ENCODE results near the gene BSN.
A peak's percentile ranks its signal among the peaks of the same experiment; 100 is the strongest.

Gene BSN

DNA sequence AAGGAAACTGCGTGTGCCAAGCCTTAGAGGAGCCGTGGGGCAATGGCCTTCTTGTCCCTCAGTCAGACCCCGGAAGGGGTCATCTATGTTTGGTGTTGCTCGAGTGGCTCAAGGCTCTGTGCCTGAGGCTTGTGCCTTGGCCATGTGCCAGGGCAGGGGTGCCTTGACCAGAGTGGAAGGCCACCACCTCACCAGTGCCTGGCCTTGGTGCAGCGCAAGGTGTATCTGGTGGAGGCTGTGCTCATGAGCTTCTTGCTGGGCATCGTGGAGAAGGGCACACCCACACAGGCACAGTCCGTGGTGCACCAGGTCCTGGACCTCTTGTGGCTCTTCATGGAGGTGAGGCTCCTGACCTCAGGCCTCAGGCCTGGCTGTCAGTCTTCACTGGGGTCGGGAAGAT, 145.7 kb downstream of the BSN start:
- DNase-seq = no peak

DNA sequence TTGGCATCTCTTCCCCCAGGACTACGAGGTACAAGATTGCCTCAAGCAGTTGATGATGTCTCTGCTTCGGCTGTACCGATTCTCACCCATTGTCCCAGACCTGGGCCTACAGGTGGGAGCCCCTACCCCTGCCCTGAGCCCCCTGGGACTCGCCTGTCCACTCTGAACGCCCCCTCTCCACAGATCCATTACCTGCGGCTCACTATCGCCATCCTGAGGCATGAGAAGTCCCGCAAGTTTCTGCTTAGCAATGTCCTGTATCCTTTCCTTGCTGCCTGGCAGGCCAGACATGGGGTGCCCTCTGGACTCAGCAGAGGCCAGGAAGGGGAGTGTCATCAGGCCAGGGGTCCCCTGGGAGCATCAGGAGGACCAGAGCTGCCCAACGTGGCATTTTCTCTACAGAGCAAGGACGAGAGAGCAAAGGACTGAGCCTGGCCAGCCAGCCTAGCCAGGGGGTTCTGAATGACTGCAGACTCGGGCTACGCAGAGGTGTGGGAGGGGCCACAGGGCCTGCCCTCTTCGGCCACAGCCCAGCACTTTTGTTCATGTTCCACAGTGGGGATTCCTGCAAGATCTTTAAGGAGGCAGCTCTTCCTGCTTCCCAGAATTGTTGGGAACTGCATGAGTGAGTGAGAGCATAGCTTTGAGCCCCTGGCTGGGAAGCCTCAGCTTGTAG, 146.3 kb downstream of the BSN start:
- DNase-seq = no peak

DNA sequence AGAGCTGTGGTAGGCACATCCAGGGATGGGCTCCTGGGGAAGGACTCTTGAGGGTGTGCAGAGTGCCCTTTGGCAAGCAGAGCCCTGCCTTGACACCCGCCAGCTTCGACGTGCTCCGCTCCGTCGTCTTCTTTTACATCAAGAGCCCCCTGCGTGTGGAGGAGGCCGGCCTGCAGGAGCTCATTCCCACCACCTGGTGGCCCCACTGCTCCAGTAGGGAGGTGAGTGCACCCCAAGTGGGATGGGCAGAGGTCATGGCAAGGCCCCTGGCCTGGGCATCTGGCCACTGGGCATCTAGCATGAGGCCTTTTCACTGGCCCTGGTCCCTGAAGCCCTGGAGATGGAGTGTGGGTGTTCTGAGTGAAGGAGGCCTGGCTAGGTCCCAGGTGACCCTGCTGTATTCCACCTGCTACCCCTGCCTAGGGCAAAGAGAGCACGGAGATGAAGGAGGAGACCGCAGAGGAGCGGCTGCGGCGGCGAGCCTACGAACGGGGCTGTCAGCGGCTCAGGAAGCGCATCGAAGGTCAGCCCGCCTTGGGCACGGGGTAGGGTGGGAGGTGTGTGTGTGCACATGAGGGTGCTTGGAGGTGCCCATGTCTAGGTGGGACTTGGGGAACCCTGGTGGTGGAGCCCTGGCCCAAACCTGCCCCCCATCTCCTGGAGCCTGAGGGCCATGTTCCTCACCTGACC, 147.3 kb downstream of the BSN start:
- no peak for DNase-seq

DNA sequence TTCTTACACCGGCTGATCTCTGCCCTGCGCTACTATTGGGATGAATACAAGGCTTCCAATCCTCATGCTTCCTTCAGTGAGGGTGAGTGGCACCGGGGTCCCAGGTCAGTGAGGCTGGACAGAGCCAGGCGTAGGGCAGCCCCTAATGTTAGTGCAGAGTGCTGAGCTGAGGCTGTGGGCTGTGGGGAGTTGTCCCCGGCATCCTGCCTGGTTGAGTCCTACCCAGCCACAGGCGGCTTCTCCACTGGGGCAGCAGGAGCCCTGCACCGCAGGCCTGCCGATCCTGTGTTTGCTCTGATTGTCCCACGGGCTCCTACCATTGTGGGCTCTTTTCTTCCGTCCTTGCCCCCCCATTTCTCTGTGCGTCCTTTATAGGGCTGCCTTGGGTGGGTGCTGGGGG, 148.4 kb downstream of the BSN start:
- DNase-seq = no peak

DNA sequence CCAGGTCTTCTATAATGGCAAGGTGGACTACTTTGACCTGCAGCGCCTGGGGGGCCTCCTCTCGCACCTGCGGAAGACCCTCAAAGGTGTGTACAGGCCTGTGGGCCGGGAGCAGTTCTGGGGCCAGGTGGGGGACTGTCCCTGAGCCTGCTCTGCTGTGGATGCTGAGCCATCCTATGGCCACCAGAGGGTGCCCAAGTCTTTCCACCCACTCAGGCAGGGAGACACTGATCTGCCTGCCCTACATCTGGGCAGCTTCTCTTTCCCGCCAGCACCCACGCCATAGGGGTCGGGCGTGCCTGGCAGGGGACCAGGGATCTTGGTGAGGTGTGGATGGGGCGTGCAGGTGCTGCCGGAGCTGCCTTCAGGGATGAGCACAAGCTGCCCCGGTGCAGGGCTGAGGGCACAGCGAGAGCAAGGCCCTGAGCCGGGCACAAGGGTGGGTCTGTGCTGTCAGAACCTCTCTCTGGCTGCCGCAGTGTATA, 149.2 kb downstream of the BSN start:
- peak; percentile 57 for DNase-seq

DNA sequence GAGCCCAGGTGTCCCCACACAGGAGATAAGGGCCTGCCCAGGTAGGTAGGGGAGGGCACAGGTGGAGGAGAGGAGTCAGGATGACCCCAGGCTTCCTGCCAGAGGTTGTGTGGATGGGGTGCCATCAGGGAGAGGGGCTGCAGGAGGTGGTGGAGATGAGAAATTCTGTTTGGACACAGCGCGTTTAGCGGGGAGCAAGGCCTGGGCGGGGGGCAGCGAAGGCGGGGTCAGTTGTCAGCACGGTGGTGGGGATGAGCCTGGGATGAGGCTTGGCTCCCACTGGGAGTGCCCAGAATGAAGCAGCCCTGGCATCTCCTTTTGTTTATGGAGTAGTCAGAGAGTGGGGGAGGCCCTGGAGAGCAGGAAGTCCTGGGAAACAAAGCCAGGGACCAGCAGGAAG, 149.7 kb downstream of the BSN start:
- no peak for DNase-seq

DNA sequence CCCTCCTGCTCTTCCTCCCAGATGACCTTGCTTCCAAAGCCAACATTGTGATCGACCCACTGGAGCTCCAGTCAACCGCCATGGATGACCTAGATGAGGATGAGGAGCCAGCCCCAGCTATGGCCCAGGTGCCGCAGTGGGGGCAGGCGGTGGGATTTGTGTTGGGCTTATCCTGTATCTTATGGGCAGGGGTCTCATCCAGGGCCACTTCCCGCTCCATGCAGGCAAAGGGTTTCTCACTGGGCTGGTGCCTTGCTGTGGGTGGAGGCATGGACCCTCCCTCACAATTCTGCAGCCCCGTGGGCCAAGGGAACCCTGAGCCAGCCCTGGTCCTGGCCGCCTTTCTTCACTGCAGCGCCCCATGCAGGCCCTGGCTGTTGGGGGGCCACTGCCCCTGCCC, 150.4 kb downstream of the BSN start:
- no peak for DNase-seq

DNA sequence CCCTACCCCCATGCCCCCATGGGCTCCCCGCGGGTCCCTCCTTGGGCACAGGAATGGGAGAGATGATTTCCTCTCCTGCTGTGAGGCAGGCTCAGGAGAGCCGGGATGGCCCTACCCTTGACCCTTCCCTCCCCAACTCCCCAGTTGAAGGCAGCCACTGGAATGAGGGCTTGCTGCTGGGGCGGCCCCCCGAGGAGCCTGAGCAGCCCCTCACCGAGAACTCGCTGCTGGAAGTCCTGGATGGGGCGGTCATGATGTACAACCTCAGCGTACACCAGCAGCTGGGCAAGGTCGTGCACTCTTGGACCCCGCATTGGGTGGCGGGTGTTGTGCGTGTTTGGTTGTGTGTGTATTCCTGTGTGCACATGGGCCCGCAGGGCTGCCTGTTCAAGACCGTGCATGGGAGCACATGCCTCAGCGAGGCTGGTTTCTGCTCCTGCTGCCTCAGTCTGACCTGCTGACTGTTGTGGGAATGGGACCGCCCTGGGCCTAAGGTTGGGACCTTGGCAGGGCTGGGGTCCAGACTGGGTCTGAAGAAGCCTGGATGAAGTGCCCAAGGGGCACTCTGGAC, 151.2 kb downstream of the BSN start:
- no peak for DNase-seq

DNA sequence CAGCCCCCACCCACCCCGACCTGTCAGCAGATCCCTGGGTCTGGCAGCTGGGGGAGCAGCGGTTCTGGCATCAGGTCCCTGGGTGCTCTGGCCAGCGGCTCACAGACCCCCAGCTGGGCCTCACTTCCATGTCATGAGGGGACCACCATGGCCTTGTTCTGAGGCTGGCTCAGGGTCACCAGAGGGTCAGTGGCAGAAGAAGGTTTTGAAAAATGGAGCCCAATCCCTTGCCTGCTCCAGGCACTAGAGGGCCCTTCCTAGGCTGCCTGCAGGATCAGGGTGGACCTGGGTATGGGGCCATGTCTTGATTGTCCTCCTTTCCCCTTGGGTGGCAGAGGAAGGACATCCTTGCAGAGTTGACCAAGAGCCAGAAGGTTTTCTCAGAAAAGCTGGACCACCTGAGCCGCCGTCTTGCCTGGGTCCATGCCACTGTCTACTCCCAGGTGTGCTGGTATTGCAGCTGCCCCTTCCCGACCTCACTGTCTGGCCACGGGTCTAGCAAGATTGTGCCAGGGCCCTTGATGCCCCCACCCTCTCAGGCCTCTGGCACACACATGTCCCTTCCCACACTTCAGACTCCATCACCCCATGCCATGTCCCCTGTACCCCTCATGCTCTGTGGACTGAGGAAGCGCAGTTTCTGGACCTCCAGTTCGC, 152.3 kb downstream of the BSN start:
- no peak for DNase-seq

DNA sequence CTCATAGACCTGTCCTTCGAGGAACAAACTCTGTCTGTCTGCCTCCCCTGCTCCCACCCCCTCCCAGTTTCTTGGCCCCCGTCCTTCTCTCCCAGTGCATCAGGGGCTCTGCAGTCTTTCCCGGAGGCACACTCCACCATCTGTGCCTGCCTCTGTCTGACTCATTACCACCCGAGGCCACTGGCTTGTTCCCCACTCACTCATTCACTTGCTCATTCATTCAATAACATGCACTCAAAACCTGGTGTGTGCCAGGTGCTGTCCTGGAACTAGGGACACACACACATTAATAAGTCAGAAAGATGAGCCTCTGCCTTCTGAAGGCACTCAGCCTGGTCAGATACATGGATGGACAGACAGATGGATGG, 152.8 kb downstream of the BSN start:
- DNase-seq = no peak

DNA sequence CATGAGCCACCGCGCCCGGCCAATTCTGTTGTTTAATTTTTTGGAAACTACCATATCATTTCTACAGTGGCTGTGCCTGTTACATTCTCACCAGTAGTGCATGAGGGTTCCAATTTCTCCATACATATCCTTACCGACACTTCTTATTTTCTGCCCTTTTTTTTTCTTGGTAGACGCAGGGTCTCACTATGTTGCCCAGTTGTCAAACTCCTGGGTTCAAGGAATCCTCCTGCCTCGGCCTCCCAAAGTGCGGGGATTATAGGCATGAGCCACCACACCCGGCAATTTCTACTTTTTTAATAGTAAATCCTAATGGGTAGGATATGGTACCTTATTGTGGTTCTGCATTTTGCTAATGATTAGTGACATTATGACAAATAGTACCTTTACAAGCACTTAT, 155.6 kb downstream of the BSN start:
- no peak for DNase-seq

DNA sequence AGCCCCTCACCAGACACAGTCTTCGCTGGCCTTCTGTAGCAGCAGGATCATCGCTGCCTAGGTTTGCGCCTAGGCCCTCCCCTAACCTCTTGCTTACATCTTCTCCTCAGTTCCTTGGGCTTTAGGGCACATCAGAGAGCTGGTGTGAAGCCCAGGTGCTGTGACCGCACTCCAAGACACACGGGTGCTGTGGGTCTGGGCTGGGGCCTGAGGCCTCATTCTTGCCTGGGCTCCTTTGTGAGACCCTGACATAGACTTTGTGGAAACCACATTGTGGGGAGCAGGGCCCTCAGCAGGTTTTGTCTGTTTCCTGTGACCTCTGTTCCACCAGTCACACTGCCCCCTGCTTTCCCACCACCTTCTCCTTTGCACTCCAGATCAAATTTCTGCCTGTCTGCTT, 157.2 kb downstream of the BSN start:
- no peak for DNase-seq

DNA sequence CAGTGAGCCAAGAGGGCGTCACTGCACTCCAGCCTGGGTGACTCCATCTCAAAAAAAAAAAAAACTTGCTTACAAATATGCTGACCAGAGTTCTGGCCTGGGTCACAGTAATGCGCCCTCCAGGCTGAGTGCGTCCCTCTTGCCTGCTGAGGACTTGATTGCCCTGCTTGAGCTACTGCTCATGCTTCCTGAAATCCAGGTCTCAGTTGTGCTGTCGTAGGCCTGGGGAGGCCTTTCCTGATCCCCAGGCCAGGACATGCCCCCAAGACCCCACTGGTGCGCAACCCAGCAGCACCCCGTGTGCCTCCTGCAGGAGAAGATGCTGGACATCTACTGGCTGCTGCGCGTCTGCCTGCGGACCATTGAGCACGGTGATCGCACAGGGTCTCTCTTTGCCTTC, 157.9 kb downstream of the BSN start:
- DNase-seq = no peak

DNA sequence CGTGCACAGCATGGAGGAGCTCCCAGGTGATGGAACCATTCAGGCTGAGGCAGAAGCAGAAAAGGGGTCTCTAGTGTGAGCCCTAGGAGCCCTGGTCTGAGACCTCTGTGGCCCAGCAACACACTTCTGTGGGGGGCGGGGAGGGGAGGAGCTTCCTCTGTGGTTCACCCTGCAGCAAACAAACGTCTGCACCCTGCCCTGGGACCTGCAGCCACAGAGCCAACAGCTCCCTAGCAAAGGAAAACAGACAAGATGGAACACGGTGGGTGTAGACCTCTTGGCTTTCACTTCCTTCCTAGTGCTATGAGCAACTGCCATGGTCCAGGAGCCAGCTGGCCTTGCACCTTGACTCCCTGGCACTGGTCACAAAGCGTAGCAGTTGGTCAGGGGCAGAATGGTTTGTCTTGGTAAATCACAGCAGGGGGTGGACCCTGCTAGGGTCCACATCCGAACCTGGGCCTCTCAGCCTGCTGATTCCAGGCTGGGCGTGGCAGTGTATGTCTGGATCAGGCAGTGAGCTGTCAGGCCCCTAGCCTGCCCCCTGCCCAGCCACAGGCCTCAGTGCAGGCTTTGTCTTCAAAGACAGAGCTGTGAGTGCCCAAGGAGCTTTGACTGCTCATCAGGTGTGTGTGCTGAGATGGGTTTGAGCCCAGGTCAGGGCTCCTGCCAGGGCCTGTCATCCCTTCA, 158.5 kb downstream of the BSN start:
- DNase-seq = no peak

DNA sequence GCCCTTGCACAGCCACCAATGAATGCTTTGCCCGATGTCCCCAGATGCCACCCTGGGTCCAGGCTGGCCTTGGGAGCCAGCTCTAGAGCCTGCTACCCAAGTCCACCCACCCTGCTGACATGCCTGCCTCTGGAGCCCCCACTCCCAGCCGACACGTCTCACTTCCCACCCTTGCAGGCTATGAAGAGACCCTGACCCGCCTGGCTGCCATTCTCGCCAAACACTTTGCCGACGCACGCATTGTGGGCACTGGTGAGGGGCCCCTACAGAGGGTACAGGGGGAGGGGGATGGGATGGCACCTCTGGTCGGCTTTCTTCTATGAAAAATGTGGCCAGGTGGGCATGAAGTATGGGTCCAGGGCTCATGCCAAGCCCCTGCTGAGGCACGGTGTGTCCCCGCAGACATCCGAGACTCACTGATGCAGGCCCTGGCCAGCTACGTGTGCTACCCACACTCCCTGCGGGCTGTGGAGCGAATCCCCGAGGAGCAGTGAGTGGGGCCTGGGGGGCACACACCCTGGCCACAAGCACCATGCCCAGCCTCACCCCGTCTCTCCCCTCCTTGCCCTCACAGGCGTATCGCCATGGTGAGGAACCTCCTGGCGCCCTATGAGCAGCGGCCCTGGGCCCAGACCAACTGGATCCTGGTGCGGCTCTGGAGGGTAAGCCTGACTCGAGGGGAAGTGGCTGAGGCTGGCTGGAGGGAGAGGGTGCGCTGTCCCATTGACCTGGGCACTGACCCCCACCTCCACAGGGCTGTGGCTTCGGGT, 159.2 kb downstream of the BSN start:
- no peak for DNase-seq

DNA sequence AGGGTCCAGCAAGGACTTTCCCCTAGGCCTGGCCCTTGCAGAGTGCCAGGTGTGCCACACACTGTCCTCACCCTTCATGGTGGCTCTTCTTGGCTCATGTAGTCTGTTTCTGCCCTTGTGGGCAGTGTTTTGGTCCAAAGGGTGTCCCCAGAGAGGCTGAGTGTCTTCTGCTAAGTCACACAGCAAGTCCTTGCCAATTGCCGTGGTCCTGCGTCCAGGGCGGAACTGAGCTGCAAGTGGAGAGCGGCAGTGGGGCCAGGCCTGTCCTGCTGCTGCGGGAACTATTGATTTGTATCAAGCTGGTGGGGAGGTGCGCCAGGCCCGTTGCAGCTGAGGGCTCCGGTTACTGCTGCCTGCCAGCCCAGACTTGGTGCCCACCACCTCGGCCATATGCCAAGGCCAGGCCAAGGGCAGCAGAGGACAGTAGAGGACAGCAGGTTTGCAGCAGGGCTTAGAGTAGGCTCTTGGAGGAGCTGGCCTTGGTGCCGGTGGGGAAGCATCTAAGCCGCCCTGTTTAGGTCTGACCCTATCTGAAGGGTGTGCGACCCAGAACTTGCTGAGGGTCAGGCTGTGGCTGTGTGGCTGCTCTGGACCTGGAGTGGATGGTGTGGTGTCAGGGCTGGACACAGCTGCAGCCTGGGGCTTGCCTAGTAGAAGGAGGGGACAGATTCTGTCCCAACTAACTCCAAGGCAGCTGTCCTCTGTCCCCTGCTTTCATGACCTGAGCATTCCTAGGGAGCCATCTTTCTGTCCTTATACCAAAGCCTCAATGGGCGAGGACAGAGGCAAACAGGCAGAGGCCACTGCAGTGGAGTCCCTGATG, 160.7 kb downstream of the BSN start:
- DNase-seq = no peak

DNA sequence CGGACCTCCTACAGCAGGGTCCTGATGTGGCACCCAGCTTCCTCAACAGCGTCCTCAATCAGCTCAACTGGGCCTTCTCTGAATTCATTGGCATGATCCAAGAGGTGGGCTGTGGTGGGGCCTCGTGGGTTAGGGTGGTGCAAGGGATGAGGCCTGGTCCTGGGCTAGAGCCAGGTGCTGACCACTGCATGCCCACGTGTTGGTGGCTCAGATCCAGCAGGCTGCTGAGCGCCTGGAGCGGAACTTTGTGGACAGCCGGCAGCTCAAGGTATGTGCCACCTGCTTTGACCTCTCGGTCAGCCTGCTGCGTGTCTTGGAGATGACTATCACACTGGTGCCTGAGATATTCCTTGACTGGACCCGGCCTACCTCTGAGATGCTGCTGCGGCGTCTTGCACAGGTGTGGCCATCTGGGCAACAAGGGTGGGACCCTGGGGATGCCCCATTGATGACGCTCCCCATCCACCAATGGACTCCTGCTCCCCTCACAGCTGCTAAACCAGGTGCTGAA, 161.4 kb downstream of the BSN start:
- no peak for DNase-seq

DNA sequence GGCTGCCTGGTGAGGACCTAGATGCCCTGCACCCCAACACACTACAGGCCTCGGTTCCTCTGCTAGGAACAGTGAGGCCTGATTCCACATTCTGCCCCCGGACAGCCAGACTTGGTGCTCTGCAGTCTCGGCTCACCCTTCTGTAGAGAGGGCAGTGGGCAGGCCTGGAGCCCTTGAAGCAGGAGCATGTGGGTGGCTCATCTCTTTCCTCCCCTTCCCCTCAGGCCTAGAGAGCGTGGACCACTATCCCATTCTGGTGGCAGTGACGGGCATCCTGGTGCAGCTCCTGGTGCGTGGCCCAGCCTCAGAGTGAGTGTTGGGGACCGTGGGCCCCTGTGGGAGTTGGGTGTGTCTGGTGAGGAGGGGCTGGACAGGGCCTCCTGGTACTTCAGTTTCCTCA, 161.9 kb downstream of the BSN start:
- DNase-seq = no peak

DNA sequence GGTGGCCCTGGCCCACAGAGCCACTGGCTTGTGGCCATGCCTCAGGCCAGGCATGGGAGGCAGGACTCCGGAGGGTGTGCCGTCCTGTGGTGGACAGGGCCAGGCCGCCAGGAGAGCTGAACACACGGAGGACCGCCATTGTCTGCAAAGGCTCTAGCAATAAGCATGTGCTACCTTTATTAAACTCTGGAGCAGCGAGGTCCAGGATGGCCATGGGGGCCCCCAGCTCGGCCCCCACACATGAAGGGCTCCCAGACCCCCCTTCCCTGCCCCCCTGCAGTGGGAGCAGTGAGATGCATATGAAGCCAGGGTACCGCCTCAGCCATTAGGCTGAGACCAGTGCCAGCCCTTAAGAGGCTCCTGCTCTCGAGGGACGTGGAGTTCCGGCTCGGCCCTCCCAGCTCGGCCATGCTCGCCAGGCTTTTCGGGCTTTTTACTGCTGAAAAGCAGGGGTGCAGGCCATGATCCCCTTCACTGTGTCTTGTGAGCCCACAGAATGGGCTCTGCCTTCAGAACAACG, 162.5 kb downstream of the BSN start:
- no peak for DNase-seq

DNA sequence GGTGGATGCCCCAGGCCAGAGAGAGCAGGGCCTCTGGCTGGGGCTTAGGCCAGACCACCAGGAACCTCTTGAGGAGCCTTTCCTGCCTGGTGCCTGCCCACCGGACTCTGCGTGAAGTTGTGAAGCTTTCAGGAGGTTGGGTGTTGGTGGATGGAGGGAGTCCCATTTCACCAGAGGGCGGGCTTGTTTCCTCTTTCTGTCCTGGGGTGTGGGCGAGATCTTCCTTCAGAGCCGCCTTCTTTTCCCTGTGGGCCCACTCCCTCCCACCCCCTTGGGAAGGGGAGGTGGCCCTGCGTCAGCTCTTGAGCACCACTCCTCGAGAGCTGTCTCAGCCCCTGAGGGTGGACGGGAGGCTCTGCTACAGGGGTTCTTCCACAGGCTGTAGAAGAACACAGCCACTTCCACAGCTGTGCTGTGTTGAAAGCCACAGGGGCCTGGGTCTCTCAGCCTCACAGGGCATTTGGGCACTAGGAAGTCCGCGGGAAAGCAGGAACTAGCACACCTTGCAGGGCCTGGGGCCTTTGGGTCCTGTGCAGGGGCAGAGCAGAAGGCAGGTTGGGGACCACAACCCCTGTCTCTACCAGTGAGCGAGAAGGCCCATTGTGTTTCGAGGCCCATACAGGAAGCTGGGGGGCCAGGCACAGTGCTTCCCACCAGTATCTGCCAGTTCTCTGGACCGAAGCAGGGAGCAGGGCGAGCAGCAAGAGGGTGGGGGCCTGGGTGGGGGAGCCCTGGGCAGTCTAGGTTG, 163.1 kb downstream of the BSN start:
- no peak for DNase-seq
